HEK293 (cell line): Measurements from ENCODE around the gene DPM2.

Experiments used
- CTCF ChIA-PET: fragments of 350-600 bp; formaldehyde crosslinking; extraction: SDS; loops from one replicate; lab custom pipeline; 2021; ENCODE audit warnings: antibody characterized with exemption; lab: Yijun Ruan, JAX
- POLR2A ChIA-PET: fragments of 300-600 bp; formaldehyde crosslinking; extraction: SDS; loops from one replicate; lab custom pipeline; 2020; ENCODE audit warnings: antibody characterized with exemption, inconsistent platforms; lab: Yijun Ruan, JAX
- H3K27ac ChIP-seq: fragments of 200-500 bp; sonication (Bioruptor generic); 2 replicates; pipeline ENCODE4 v1.5.1; 2014; ENCODE audit warnings: low read depth, low read length, control low read depth, inconsistent platforms; ENCODE audit errors: extremely low read depth
- H3K36me3 ChIP-seq, 2 experiments: fragments of 200-500 bp in 1 of 2; sonication (Bioruptor generic) in 1 of 2; 1 replicate in 1 of 2; 2 replicates in 1 of 2; pipeline ENCODE4 v1.5.1; 2014 to 2017; ENCODE audit warnings: inconsistent platforms in 2 of 2, low read length in 2 of 2; ENCODE audit not compliant: control insufficient read depth in 2 of 2, insufficient read depth in 1 of 2
- H3K4me1 ChIP-seq: fragments of 200-500 bp; sonication (Bioruptor generic); 2 replicates; pipeline ENCODE4 v1.5.1; 2014; ENCODE audit warnings: mild to moderate bottlenecking, low read length, inconsistent platforms; ENCODE audit not compliant: control insufficient read depth, insufficient read depth
- H3K4me3 ChIP-seq: 2 replicates; pipeline ENCODE4 v1.5.1; 2011; ENCODE audit warnings: low read depth, mild to moderate bottlenecking, control low read depth, low read length, moderate library complexity
- H3K9me3 ChIP-seq: fragments of 200-500 bp; sonication (Bioruptor generic); 2 replicates; pipeline ENCODE4 v1.5.1; 2014; ENCODE audit warnings: low read depth, low read length, inconsistent platforms; ENCODE audit not compliant: control insufficient read depth, insufficient read depth
- CTCF ChIP-seq: fragments of 450-650 bp; formaldehyde crosslinking; IDR thresholded peaks from 2 replicates; pipeline ENCODE4 v1.5.1; 2016; ENCODE audit warnings: missing biosample characterization, missing genetic modification characterization
- KLF10 ChIP-seq: fragments of 450-650 bp; IDR thresholded peaks from 2 replicates; pipeline ENCODE4 v1.5.1; 2018; ENCODE audit warnings: missing biosample characterization, mild to moderate bottlenecking, missing genetic modification characterization
- KLF8 ChIP-seq: fragments of 450-650 bp; formaldehyde crosslinking; IDR thresholded peaks from 2 replicates; pipeline ENCODE4 v1.5.1; 2016; ENCODE audit warnings: missing biosample characterization, missing genetic modification characterization
- PBX3 ChIP-seq: sonication (generic); formaldehyde crosslinking; IDR thresholded peaks from 2 replicates; pipeline ENCODE4 v1.8.1; 2022; ENCODE audit warnings: mild to moderate bottlenecking, moderate library complexity, missing genetic modification reagents
- RBAK ChIP-seq: fragments of 450-650 bp; formaldehyde crosslinking; IDR thresholded peaks from 2 replicates; pipeline ENCODE4 v1.5.1; 2016; ENCODE audit warnings: missing biosample characterization, missing genetic modification characterization
- TCF7L2 ChIP-seq: IDR thresholded peaks from 2 replicates; pipeline ENCODE4 v1.6.1; 2011; ENCODE audit warnings: low read depth, mild to moderate bottlenecking, inconsistent platforms, low read length, moderate library complexity, borderline replicate concordance
- ZBTB1 ChIP-seq: fragments of 450-650 bp; formaldehyde crosslinking; IDR thresholded peaks from 2 replicates; pipeline ENCODE4 v1.5.1; 2016; ENCODE audit warnings: missing biosample characterization, missing genetic modification characterization
- ZFP69B ChIP-seq: fragments of 450-650 bp; formaldehyde crosslinking; IDR thresholded peaks from 2 replicates; pipeline ENCODE4 v1.5.1; 2016; ENCODE audit warnings: missing biosample characterization, missing genetic modification characterization
- ZNF239 ChIP-seq: fragments of 450-650 bp; formaldehyde crosslinking; IDR thresholded peaks from 2 replicates; pipeline ENCODE4 v1.5.1; 2016; ENCODE audit warnings: missing biosample characterization, missing genetic modification characterization
- ZNF24 ChIP-seq: fragments of 450-650 bp; formaldehyde crosslinking; IDR thresholded peaks from 2 replicates; pipeline ENCODE4 v1.5.1; 2016; ENCODE audit warnings: missing biosample characterization, missing genetic modification characterization
- ZNF302 ChIP-seq: fragments of 450-650 bp; formaldehyde crosslinking; IDR thresholded peaks from 2 replicates; pipeline ENCODE4 v1.5.1; 2016; ENCODE audit warnings: missing biosample characterization, missing genetic modification characterization, low read depth
- ZNF37A ChIP-seq: fragments of 450-650 bp; IDR thresholded peaks from 2 replicates; pipeline ENCODE4 v1.5.1; 2018; ENCODE audit warnings: missing biosample characterization, missing genetic modification characterization
- ZNF416 ChIP-seq: fragments of 450-650 bp; formaldehyde crosslinking; IDR thresholded peaks from 2 replicates; pipeline ENCODE4 v1.5.1; 2016; ENCODE audit warnings: missing biosample characterization, missing genetic modification characterization
- ZNF600 ChIP-seq: fragments of 450-650 bp; formaldehyde crosslinking; IDR thresholded peaks from 2 replicates; pipeline ENCODE4 v1.5.1; 2016; ENCODE audit warnings: missing biosample characterization, missing genetic modification characterization
- ZNF629 ChIP-seq: fragments of 450-650 bp; formaldehyde crosslinking; IDR thresholded peaks from 2 replicates; pipeline ENCODE4 v1.5.1; 2017; ENCODE audit warnings: missing biosample characterization, missing genetic modification characterization
- ZNF791 ChIP-seq: fragments of 450-650 bp; formaldehyde crosslinking; IDR thresholded peaks from 2 replicates; pipeline ENCODE4 v1.5.1; 2016; ENCODE audit warnings: missing biosample characterization, missing genetic modification characterization
- ZNF843 ChIP-seq: fragments of 450-650 bp; formaldehyde crosslinking; IDR thresholded peaks from 2 replicates; pipeline ENCODE4 v1.5.1; 2016; ENCODE audit warnings: missing biosample characterization, missing genetic modification characterization
- TF ChIP-seq, protein P1 (sequence below): fragments of 450-650 bp; formaldehyde crosslinking; IDR thresholded peaks from 2 replicates; pipeline ENCODE4 v1.5.1; 2016; ENCODE audit warnings: missing biosample characterization, missing genetic modification characterization, low read depth
- TF ChIP-seq, protein P2 (sequence below): fragments of 450-650 bp; formaldehyde crosslinking; IDR thresholded peaks from 2 replicates; pipeline ENCODE4 v1.5.1; 2016; ENCODE audit warnings: missing biosample characterization, missing genetic modification characterization
- TF ChIP-seq, protein P3 (sequence below): fragments of 450-650 bp; formaldehyde crosslinking; IDR thresholded peaks from 2 replicates; pipeline ENCODE4 v1.5.1; 2016; ENCODE audit warnings: missing biosample characterization, missing genetic modification characterization

DPM2 gene

GRCh38 chr9:127973169-127974000, 35.7 kb upstream of the DPM2 start (continued):
- TF ChIP-seq, protein P1, sequence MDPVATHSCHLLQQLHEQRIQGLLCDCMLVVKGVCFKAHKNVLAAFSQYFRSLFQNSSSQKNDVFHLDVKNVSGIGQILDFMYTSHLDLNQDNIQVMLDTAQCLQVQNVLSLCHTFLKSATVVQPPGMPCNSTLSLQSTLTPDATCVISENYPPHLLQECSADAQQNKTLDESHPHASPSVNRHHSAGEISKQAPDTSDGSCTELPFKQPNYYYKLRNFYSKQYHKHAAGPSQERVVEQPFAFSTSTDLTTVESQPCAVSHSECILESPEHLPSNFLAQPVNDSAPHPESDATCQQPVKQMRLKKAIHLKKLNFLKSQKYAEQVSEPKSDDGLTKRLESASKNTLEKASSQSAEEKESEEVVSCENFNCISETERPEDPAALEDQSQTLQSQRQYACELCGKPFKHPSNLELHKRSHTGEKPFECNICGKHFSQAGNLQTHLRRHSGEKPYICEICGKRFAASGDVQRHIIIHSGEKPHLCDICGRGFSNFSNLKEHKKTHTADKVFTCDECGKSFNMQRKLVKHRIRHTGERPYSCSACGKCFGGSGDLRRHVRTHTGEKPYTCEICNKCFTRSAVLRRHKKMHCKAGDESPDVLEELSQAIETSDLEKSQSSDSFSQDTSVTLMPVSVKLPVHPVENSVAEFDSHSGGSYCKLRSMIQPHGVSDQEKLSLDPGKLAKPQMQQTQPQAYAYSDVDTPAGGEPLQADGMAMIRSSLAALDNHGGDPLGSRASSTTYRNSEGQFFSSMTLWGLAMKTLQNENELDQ (tag by site-specific recombination), result no peak
- TF ChIP-seq, all 188 proteins: peak for 1

- H3K4me1 ChIP-seq, result peaks cover 18% of the 10 kb centered on the region
- ChIA-PET CTCF (interaction anchor here (0.6 to 1.1 kb wide), 2 partner anchors 29 to 150 kb away, joined by 3 read pairs; no protein-coding TSS in a partner anchor), POLR2A (no interaction called here)
- H3K9me3 ChIP-seq, result no peaks in the 10 kb centered on the region
- H3K4me3 ChIP-seq, result no peak overlapping the region
- peaks cover 0 to 3% of the 10 kb centered on the region in 2 experiments; a peak in 1 of 3 replicates for H3K36me3 ChIP-seq
- H3K27ac ChIP-seq, result no peak overlapping the region
- no peak for TF ChIP-seq ZNF629 (tag by site-specific recombination)
- TF ChIP-seq ZBTB1, result no peak
- TF ChIP-seq, protein P2, sequence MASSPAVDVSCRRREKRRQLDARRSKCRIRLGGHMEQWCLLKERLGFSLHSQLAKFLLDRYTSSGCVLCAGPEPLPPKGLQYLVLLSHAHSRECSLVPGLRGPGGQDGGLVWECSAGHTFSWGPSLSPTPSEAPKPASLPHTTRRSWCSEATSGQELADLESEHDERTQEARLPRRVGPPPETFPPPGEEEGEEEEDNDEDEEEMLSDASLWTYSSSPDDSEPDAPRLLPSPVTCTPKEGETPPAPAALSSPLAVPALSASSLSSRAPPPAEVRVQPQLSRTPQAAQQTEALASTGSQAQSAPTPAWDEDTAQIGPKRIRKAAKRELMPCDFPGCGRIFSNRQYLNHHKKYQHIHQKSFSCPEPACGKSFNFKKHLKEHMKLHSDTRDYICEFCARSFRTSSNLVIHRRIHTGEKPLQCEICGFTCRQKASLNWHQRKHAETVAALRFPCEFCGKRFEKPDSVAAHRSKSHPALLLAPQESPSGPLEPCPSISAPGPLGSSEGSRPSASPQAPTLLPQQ, result no peak
- TF ChIP-seq ZNF24, result no peak
- no peak for TF ChIP-seq ZNF416
- TF ChIP-seq CTCF (tag by site-specific recombination), result no peak
- TF ChIP-seq KLF8 (tag by site-specific recombination), result no peak
- no peak for TF ChIP-seq ZNF600 (tag by site-specific recombination)
- TF ChIP-seq PBX3, result no peak
- no peak for TF ChIP-seq RBAK (tag by site-specific recombination)
- TF ChIP-seq ZNF302, result no peak
- TF ChIP-seq TCF7L2, result no peak
- TF ChIP-seq ZNF843 (tag by site-specific recombination), result no peak
- TF ChIP-seq, protein P3, sequence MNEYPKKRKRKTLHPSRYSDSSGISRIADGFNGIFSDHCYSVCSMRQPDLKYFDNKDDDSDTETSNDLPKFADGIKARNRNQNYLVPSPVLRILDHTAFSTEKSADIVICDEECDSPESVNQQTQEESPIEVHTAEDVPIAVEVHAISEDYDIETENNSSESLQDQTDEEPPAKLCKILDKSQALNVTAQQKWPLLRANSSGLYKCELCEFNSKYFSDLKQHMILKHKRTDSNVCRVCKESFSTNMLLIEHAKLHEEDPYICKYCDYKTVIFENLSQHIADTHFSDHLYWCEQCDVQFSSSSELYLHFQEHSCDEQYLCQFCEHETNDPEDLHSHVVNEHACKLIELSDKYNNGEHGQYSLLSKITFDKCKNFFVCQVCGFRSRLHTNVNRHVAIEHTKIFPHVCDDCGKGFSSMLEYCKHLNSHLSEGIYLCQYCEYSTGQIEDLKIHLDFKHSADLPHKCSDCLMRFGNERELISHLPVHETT (tag by site-specific recombination), result no peak
- no peak for TF ChIP-seq ZNF37A (tag by site-specific recombination)
- no peak for TF ChIP-seq ZNF239
- TF ChIP-seq ZFP69B (tag by site-specific recombination), result no peak
- TF ChIP-seq ZNF791 (tag by site-specific recombination), result no peak
- no peak for TF ChIP-seq KLF10 (tag by site-specific recombination)
These were observed 34.7 kb upstream of the DPM2 start for GRCh38 chr9:127972236-127972871.
